Peyer's patch (tissue), 4 donors: Measurements from ENCODE around the gene FOXJ1.

Source experiments
- POLR2A ChIP-seq, 2 donors: fragments of 450-650 bp; IDR thresholded peaks; one replicate each; pipeline ENCODE4 v1.5.1; 2017; ENCODE audit warnings: antibody characterized with exemption in 2 of 2, mild to moderate bottlenecking in 2 of 2, moderate library complexity in 2 of 2
- TF ChIP-seq, protein P1 (sequence below), 6 experiments: fragments of 450-650 bp in 4 of 6; fragments of 200-600 bp in 2 of 6; sonication (generic) in 1 of 6; IDR thresholded peaks; one replicate each; pipeline ENCODE4 v1.5.1; 2017 to 2019; ENCODE audit warnings: antibody characterized with exemption in 6 of 6, mild to moderate bottlenecking in 3 of 6, moderate library complexity in 1 of 6

DNA sequence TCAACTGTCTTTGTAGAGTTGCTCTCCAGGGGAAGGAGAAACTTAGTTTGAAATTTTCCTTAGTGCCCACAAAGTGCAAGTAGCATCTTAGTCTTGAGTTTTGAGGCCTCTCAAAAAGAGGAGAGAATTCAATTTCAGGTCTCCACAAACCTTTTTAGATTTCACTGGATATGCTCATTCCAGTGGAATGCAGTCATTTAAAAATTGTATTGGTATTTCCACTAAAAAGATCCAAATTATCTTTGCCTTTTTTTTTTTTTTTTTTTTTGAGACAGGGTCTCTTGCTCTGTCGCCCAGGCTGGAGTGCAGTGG, 6.9 kb upstream of the FOXJ1 start:
- no peak for TF ChIP-seq POLR2A (IDR thresholded peaks at IDR 0.05)
- TF ChIP-seq, protein P1, sequence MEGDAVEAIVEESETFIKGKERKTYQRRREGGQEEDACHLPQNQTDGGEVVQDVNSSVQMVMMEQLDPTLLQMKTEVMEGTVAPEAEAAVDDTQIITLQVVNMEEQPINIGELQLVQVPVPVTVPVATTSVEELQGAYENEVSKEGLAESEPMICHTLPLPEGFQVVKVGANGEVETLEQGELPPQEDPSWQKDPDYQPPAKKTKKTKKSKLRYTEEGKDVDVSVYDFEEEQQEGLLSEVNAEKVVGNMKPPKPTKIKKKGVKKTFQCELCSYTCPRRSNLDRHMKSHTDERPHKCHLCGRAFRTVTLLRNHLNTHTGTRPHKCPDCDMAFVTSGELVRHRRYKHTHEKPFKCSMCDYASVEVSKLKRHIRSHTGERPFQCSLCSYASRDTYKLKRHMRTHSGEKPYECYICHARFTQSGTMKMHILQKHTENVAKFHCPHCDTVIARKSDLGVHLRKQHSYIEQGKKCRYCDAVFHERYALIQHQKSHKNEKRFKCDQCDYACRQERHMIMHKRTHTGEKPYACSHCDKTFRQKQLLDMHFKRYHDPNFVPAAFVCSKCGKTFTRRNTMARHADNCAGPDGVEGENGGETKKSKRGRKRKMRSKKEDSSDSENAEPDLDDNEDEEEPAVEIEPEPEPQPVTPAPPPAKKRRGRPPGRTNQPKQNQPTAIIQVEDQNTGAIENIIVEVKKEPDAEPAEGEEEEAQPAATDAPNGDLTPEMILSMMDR (IDR thresholded peaks at IDR 0.05): no peak
